Measurements from ENCODE around the gene DEAF1. TPM values are rescaled to one million over a fixed set of nuclear protein-coding genes. Genes with fewer than 3 reads are reported as not detected.

The DEAF1 gene
- total RNA-seq, 1 experiment from 2014 or later = 33.9 TPM

- Histone ChIP-seq H3K4me3 (replicated peaks in 1 of 2; ENCODE audit: low read depth in 1 of 2, low read length in 2 of 2) (no peak overlapping the region), H3K27me3 (ENCODE audit: insufficient read depth, low read length) (no peaks in the 10 kb centered on the region), H3K4me2 (ENCODE audit: low read length) (no peak overlapping the region), H3K4me1 (ENCODE audit: control insufficient read depth in 1 of 2, insufficient read depth in 2 of 2, low read length in 2 of 2) (no peaks in the 10 kb centered on the region), H3K27ac (ENCODE audit: low read depth, low read length) (no peak overlapping the region), H3K9me3 (ENCODE audit: control insufficient read depth in 1 of 2, insufficient read depth in 1 of 2, low read depth in 1 of 2, low read length in 2 of 2) (no peaks in the 10 kb centered on the region), H3K9me2 (ENCODE audit: insufficient read depth) (no peaks in the 10 kb centered on the region), H3K9ac (ENCODE audit: low read length) (no peak overlapping the region), H3K36me3 (ENCODE audit: control insufficient read depth in 1 of 2, insufficient read depth in 2 of 2, low read length in 2 of 2) (no peaks in the 10 kb centered on the region; a peak in 1 of 4 replicates), H3K79me2 (ENCODE audit: insufficient read depth, low read length) (no peaks in the 10 kb centered on the region), H4K20me1 (ENCODE audit: insufficient read depth) (no peaks in the 10 kb centered on the region), H2AFZ (ENCODE audit: low read depth, low read length, poor library complexity, severe bottlenecking) (no peak overlapping the region)
- ChIA-PET RAD21 (ENCODE audit: low non-redundant PET in 1 of 2, low total read pairs in 2 of 2, uncharacterized antibody in 2 of 2, unreplicated experiment in 2 of 2) (no interaction called here), POLR2A (no interaction called here), CTCF (no interaction called here)
- no peak for TF ChIP-seq EGR1 (IDR thresholded peaks at IDR 0.05; ENCODE audit: low read depth)
- TF ChIP-seq MAX (IDR thresholded peaks at IDR 0.05) = no peak
- TF ChIP-seq SRF (IDR thresholded peaks at IDR 0.05; ENCODE audit: low read depth) = no peak
- TF ChIP-seq SIN3A (IDR thresholded peaks at IDR 0.05; ENCODE audit: low read depth) = no peak
- TF ChIP-seq CEBPB (IDR thresholded peaks at IDR 0.05; ENCODE audit: low read depth) = no peak
- TF ChIP-seq JUND (IDR thresholded peaks at IDR 0.05) = no peak
- no peak for TF ChIP-seq POLR2A (IDR thresholded peaks at IDR 0.05; ENCODE audit: borderline replicate concordance, extremely low read depth, insufficient read depth, insufficient read length)
- TF ChIP-seq ATF3 (IDR thresholded peaks at IDR 0.05) = no peak
- no peak for TF ChIP-seq ELF1 (IDR thresholded peaks at IDR 0.05; ENCODE audit: borderline replicate concordance, low read depth)
- TF ChIP-seq SP1 (IDR thresholded peaks at IDR 0.05; ENCODE audit: low read depth) = no peak
- TF ChIP-seq EZH2phosphoT487 (IDR thresholded peaks at IDR 0.05; ENCODE audit: borderline replicate concordance) = no peak
- TF ChIP-seq RAD21 (IDR thresholded peaks at IDR 0.05; ENCODE audit: low read depth) = no peak
- DNase-seq (ENCODE audit: low read depth, low spot score) = no peak
- no peak for ATAC-seq
- BruUV-seq (replicated peaks) = no TSS peak
- intact Hi-C loops (cut with micrococcal nuclease) = no loop called here
Observed at GRCh38 chr11:643849-644738, 50.9 kb downstream of the DEAF1 start.

DNA sequence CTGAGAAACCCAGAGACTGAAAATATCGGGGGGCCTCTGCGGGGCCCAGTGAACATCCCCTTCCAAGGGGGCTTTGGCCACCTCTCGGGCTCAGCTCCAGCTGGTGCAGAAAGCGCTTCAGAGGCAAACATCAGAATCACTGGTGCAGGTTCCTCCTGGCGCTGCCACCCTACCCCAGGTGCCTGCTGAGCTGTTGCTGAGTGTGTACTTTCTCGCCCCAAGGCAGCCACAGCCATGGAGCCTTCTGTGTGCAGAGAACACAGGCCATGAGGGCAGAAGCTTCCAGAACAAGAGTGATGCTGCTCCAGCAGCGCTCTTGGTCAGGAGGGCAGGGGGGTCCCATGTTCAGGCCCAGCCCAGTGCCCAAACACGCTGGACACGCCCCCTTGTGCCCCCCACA, 51.7 kb downstream of the DEAF1 start:
- H3K4me3 ChIP-seq (replicated peaks in 1 of 2; ENCODE audit: low read depth in 1 of 2, low read length in 2 of 2) = no peak overlapping the region
- no peak overlapping the region for H2AFZ ChIP-seq (ENCODE audit: low read depth, low read length, poor library complexity, severe bottlenecking)
- H3K27ac ChIP-seq (ENCODE audit: low read depth, low read length) = no peak overlapping the region
- H3K27me3 ChIP-seq (ENCODE audit: insufficient read depth, low read length) = no peaks in the 10 kb centered on the region
- TF ChIP-seq ZFX (IDR thresholded peaks at IDR 0.05) (no peak), RAD21 (IDR thresholded peaks at IDR 0.05; ENCODE audit: low read depth) (no peak), EGR1 (IDR thresholded peaks at IDR 0.05; ENCODE audit: low read depth) (no peak), REST (IDR thresholded peaks at IDR 0.05; ENCODE audit: low read depth) (no peak)
- H3K4me1 ChIP-seq (ENCODE audit: control insufficient read depth in 1 of 2, insufficient read depth in 2 of 2, low read length in 2 of 2) = no peaks in the 10 kb centered on the region
- no peaks in the 10 kb centered on the region for H4K20me1 ChIP-seq (ENCODE audit: insufficient read depth)
- BruUV-seq (replicated peaks) = no TSS peak
- DNase-seq (ENCODE audit: low read depth, low spot score) (no peak), ATAC-seq (no peak)
- RAD21 ChIA-PET (ENCODE audit: low non-redundant PET in 1 of 2, low total read pairs in 2 of 2, uncharacterized antibody in 2 of 2, unreplicated experiment in 2 of 2) = no interaction called here
- POLR2A ChIA-PET = no interaction called here
- no peaks in the 10 kb centered on the region for H3K9me2 ChIP-seq (ENCODE audit: insufficient read depth)
- H3K9ac ChIP-seq (ENCODE audit: low read length) = no peak overlapping the region
- intact Hi-C loops (cut with micrococcal nuclease) = no loop called here
- H3K9me3 ChIP-seq (ENCODE audit: control insufficient read depth in 1 of 2, insufficient read depth in 1 of 2, low read depth in 1 of 2, low read length in 2 of 2) = no peaks in the 10 kb centered on the region
- no peaks in the 10 kb centered on the region for H3K79me2 ChIP-seq (ENCODE audit: insufficient read depth, low read length)
- no peak overlapping the region for H3K4me2 ChIP-seq (ENCODE audit: low read length)
- H3K36me3 ChIP-seq (ENCODE audit: control insufficient read depth in 1 of 2, insufficient read depth in 2 of 2, low read length in 2 of 2) = no peaks in the 10 kb centered on the region; a peak in 1 of 4 replicates
- CTCF ChIA-PET = no interaction called here

Measured in HCT116 (cell line).